SH-SY5Y (cell line): ENCODE measurements around the gene RNF43.

Source experiments
- GATA2 ChIP-seq: IDR thresholded peaks from 2 replicates; pipeline ENCODE4 v1.6.1; 2011; ENCODE audit warnings: mild to moderate bottlenecking, low read depth, low read length
- GATA3 ChIP-seq: IDR thresholded peaks from 2 replicates; pipeline ENCODE4 v1.6.1; 2011; ENCODE audit warnings: low read depth, mild to moderate bottlenecking, low read length, moderate library complexity

- no peak for TF ChIP-seq GATA2
- TF ChIP-seq GATA3: no peak
Observed at GRCh38 chr17:58400826-58401225, 16.5 kb downstream of the RNF43 start.
